Measurements from ENCODE around the gene SIN3B. TPM values are rescaled to one million over a fixed set of nuclear protein-coding genes. Genes with fewer than 3 reads are reported as not detected.

SIN3B gene
- total and polyA plus RNA-seq, 2 of the 13 experiments (the other 11 are each of a cell fraction or from before 2014, with no cell fraction given): 12.9 to 25.7 TPM

DNA sequence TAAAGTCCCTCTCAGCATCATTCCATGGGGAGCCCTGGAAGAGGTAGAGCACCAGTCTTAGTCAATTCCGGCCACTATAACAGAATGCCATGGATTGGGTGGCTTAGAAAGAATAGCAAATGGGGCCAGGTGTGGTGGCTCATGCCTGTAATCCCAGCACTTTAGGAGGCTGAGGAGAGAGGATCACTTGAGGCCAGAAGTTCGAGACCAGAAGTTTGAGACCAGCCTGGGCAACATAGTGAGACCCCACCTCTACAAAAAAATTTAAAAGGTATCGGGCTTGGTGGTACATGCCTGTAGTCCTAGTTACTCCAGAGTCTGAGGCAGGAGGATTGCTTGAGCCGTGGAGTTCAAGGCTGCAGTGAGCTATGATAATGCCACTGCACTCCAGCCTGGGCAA lies 25.0 kb upstream of the SIN3B start (continued):
- TF ChIP-seq, protein P1, sequence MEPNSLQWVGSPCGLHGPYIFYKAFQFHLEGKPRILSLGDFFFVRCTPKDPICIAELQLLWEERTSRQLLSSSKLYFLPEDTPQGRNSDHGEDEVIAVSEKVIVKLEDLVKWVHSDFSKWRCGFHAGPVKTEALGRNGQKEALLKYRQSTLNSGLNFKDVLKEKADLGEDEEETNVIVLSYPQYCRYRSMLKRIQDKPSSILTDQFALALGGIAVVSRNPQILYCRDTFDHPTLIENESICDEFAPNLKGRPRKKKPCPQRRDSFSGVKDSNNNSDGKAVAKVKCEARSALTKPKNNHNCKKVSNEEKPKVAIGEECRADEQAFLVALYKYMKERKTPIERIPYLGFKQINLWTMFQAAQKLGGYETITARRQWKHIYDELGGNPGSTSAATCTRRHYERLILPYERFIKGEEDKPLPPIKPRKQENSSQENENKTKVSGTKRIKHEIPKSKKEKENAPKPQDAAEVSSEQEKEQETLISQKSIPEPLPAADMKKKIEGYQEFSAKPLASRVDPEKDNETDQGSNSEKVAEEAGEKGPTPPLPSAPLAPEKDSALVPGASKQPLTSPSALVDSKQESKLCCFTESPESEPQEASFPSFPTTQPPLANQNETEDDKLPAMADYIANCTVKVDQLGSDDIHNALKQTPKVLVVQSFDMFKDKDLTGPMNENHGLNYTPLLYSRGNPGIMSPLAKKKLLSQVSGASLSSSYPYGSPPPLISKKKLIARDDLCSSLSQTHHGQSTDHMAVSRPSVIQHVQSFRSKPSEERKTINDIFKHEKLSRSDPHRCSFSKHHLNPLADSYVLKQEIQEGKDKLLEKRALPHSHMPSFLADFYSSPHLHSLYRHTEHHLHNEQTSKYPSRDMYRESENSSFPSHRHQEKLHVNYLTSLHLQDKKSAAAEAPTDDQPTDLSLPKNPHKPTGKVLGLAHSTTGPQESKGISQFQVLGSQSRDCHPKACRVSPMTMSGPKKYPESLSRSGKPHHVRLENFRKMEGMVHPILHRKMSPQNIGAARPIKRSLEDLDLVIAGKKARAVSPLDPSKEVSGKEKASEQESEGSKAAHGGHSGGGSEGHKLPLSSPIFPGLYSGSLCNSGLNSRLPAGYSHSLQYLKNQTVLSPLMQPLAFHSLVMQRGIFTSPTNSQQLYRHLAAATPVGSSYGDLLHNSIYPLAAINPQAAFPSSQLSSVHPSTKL (CRISPR knock-in tag; IDR thresholded peaks at IDR 0.05): no peak
- TF ChIP-seq ZNF263 (CRISPR knock-in tag; IDR thresholded peaks at IDR 0.05) (no peak), ZNF564 (CRISPR knock-in tag; IDR thresholded peaks at IDR 0.05) (no peak)
- TF ChIP-seq, protein P2, sequence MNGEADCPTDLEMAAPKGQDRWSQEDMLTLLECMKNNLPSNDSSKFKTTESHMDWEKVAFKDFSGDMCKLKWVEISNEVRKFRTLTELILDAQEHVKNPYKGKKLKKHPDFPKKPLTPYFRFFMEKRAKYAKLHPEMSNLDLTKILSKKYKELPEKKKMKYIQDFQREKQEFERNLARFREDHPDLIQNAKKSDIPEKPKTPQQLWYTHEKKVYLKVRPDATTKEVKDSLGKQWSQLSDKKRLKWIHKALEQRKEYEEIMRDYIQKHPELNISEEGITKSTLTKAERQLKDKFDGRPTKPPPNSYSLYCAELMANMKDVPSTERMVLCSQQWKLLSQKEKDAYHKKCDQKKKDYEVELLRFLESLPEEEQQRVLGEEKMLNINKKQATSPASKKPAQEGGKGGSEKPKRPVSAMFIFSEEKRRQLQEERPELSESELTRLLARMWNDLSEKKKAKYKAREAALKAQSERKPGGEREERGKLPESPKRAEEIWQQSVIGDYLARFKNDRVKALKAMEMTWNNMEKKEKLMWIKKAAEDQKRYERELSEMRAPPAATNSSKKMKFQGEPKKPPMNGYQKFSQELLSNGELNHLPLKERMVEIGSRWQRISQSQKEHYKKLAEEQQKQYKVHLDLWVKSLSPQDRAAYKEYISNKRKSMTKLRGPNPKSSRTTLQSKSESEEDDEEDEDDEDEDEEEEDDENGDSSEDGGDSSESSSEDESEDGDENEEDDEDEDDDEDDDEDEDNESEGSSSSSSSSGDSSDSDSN (CRISPR knock-in tag; IDR thresholded peaks at IDR 0.05): no peak
- TF ChIP-seq, protein P3, sequence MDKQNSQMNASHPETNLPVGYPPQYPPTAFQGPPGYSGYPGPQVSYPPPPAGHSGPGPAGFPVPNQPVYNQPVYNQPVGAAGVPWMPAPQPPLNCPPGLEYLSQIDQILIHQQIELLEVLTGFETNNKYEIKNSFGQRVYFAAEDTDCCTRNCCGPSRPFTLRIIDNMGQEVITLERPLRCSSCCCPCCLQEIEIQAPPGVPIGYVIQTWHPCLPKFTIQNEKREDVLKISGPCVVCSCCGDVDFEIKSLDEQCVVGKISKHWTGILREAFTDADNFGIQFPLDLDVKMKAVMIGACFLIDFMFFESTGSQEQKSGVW (CRISPR knock-in tag; IDR thresholded peaks at IDR 0.05; ENCODE audit: borderline replicate concordance): no peak
